BE2C (cell line): ENCODE results near the gene ELOVL5.

ENCODE experiments used
- DNase-seq: peaks from one replicate; pipeline ENCODE4 v3.0.0-alpha.2; 2020
- H3K27me3 ChIP-seq: fragments of 250-450 bp; sonication (Bioruptor Pico); 2 replicates; pipeline ENCODE4 v1.5.1; 2020; ENCODE audit warnings: mild to moderate bottlenecking
- H3K36me3 ChIP-seq: fragments of 250-450 bp; sonication (Bioruptor Pico); 2 replicates; pipeline ENCODE4 v1.5.1; 2020; ENCODE audit warnings: mild to moderate bottlenecking
- H3K4me1 ChIP-seq: fragments of 250-450 bp; sonication (Bioruptor Pico); 2 replicates; pipeline ENCODE4 v1.5.1; 2020
- H3K4me3 ChIP-seq: 2 replicates; pipeline ENCODE4 v1.5.1; 2011; ENCODE audit warnings: low read depth, low read length
- H3K9me3 ChIP-seq: fragments of 250-450 bp; sonication (Bioruptor Pico); 2 replicates; pipeline ENCODE4 v1.5.1; 2020
- CTCF ChIP-seq: IDR thresholded peaks from 2 replicates; pipeline ENCODE4 v1.5.1; 2012; ENCODE audit warnings: mild to moderate bottlenecking, low read depth, low read length

The ELOVL5 gene

GRCh38 chr6:53382421-53382820, 33.7 kb upstream of the ELOVL5 start:
- H3K4me1 ChIP-seq, result no peaks in the 10 kb centered on the region
- DNase-seq, result no peak
- no peaks in the 10 kb centered on the region for H3K27me3 ChIP-seq
- H3K4me3 ChIP-seq, result no peak overlapping the region
- no peak for TF ChIP-seq CTCF
- H3K36me3 ChIP-seq, result no peaks in the 10 kb centered on the region
- no peaks in the 10 kb centered on the region; the same call in 1 of the 2 replicates for H3K9me3 ChIP-seq

- TF ChIP-seq CTCF, result no peak
- Histone ChIP-seq H3K9me3 (no peaks in the 10 kb centered on the region; the same call in 1 of the 2 replicates), H3K4me1 (no peaks in the 10 kb centered on the region), H3K27me3 (peaks cover 8% of the 10 kb centered on the region; the same call in 1 of the 2 replicates), H3K36me3 (no peaks in the 10 kb centered on the region), H3K4me3 (no peak overlapping the region)
- DNase-seq, result no peak
These were observed 29.5 kb upstream of the ELOVL5 start for GRCh38 chr6:53378208-53378607.

GRCh38 chr6:53377793-53378192, 29.0 kb upstream of the ELOVL5 start:
- no peak for TF ChIP-seq CTCF

GRCh38 chr6:53377289-53377688, 28.5 kb upstream of the ELOVL5 start:
- no peak for DNase-seq
- no peaks in the 10 kb centered on the region for H3K36me3 ChIP-seq
- TF ChIP-seq CTCF, result no peak
- no peaks in the 10 kb centered on the region for H3K9me3 ChIP-seq
- H3K4me1 ChIP-seq, result no peaks in the 10 kb centered on the region
- no peak overlapping the region for H3K4me3 ChIP-seq
- H3K27me3 ChIP-seq, result peaks cover 8% of the 10 kb centered on the region; the same call in 1 of the 2 replicates

More at GRCh38 chr6:53377793-53378192, 29.0 kb upstream of the ELOVL5 start:
- Histone ChIP-seq H3K9me3 (no peaks in the 10 kb centered on the region; the same call in 1 of the 2 replicates), H3K4me3 (no peak overlapping the region), H3K36me3 (no peaks in the 10 kb centered on the region), H3K4me1 (no peaks in the 10 kb centered on the region), H3K27me3 (peaks cover 8% of the 10 kb centered on the region; the same call in 1 of the 2 replicates)
- DNase-seq, result no peak

GRCh38 chr6:53376661-53377226, 28.0 kb upstream of the ELOVL5 start:
- no peaks in the 10 kb centered on the region for H3K36me3 ChIP-seq
- DNase-seq, result no peak

More at GRCh38 chr6:53376661-53377226, 28.0 kb upstream of the ELOVL5 start:
- Histone ChIP-seq H3K9me3 (no peaks in the 10 kb centered on the region), H3K4me1 (no peaks in the 10 kb centered on the region), H3K4me3 (no peak overlapping the region), H3K27me3 (peaks cover 8% of the 10 kb centered on the region; the same call in 1 of the 2 replicates)
- TF ChIP-seq CTCF, result no peak
